ENCODE results near the gene RAB4A. TPM values are rescaled to one million over a fixed set of nuclear protein-coding genes. Genes with fewer than 3 reads are reported as not detected.

RAB4A gene
- total RNA-seq, 2 donors from 2014 or later: 12.5 to 69.0 TPM

DNA sequence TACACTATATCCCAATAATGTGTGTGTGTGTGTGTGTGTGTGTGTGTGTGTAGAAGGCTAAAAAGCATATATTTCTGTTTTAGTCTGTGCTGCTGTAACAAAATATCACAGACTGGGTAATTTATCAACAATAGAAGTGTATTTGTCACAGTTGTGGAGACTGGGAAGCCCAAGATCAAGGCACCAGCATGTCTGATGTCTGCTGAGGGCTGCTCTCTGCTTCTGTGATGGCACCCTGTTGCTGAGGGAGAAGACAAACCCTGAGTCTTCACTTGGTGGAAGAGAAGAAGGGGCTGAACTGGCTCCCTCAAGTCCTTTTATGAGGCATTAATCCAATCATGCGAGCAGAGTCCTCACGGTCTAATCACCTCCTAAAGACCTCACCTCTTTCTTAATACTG is 23.0 kb upstream of the RAB4A start:
- Histone ChIP-seq H3K9me3 (no peaks in the 10 kb centered on the region), H3K27ac (no peak overlapping the region), H3K4me3 (no peak overlapping the region), H3K4me1 (no peaks in the 10 kb centered on the region), H3K36me3 (replicated peaks in 1 of 2; ENCODE audit: insufficient read depth in 1 of 2, low read depth in 2 of 2) (no peaks in the 10 kb centered on the region), H3K27me3 (no peaks in the 10 kb centered on the region)
- DNase-seq: no peak
- TF ChIP-seq POLR2A (IDR thresholded peaks at IDR 0.05): no peak
- TF ChIP-seq, protein P1, sequence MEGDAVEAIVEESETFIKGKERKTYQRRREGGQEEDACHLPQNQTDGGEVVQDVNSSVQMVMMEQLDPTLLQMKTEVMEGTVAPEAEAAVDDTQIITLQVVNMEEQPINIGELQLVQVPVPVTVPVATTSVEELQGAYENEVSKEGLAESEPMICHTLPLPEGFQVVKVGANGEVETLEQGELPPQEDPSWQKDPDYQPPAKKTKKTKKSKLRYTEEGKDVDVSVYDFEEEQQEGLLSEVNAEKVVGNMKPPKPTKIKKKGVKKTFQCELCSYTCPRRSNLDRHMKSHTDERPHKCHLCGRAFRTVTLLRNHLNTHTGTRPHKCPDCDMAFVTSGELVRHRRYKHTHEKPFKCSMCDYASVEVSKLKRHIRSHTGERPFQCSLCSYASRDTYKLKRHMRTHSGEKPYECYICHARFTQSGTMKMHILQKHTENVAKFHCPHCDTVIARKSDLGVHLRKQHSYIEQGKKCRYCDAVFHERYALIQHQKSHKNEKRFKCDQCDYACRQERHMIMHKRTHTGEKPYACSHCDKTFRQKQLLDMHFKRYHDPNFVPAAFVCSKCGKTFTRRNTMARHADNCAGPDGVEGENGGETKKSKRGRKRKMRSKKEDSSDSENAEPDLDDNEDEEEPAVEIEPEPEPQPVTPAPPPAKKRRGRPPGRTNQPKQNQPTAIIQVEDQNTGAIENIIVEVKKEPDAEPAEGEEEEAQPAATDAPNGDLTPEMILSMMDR (IDR thresholded peaks at IDR 0.05): no peak
- ATAC-seq: no peak
- intact Hi-C loops (cut with DNase I): no loop called here
- 85 to 98% methylated on average over 2 of the region's 2 CpGs for WGBS, 2 donors

DNA sequence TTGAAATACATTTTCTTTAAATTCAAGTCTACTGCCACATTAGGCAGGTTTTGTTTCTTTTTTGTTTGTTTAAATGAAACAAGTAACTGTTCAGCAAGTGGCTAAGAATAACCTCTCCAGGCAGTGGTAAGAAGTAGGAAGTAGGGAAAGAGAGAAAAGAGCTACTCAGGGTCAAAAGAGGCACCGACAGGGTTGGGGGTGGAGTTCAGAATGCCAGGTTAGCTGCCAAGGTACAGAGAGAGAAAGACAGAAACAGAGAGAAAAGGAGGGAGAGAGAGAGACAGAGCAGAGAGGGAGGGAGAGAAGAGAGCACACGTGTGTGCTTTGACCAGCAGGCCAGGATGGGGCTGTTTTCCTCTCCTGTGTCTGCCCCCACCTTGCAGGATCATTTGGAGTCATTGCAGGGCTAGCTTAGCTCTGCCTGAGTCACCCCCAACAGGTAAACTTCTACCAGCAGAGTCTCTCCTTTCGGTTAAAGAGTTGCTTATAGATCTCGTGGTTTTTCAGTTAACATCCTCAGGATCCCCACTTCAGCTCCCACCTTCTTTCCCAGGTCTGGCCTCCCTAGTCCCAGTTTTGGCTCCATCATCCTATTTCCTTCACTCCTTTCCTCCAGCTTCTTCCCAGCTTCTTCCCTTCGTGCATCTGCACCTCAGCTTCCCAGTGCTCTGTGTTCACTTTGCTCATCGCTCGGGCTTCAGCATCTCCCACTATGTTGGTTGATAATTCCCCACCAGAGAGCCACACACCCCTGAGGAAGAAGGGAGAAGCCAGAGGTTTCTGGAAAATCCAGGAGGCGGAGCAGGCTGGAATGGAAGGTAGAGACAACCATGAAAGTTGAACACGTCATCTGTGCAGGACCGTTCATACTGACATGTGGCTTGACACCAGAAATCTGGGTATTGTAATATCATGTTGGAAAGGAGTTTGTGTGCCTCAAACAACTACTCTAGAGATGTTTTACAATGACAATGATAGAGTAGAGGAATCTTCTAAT is 21.8 kb upstream of the RAB4A start:
- no peak for DNase-seq
- ATAC-seq: no peak
- Histone ChIP-seq H3K9me3 (no peaks in the 10 kb centered on the region), H3K36me3 (replicated peaks in 1 of 2; ENCODE audit: insufficient read depth in 1 of 2, low read depth in 2 of 2) (no peaks in the 10 kb centered on the region), H3K27me3 (no peaks in the 10 kb centered on the region), H3K27ac (no peak overlapping the region), H3K4me3 (no peak overlapping the region), H3K4me1 (no peaks in the 10 kb centered on the region)
- 52 to 61% methylated on average over 10 of the region's 10 CpGs for WGBS, 2 donors
- no peak for TF ChIP-seq POLR2A (IDR thresholded peaks at IDR 0.05)
- TF ChIP-seq, protein P1 (IDR thresholded peaks at IDR 0.05): no peak
- intact Hi-C loops (cut with DNase I): no loop called here

DNA sequence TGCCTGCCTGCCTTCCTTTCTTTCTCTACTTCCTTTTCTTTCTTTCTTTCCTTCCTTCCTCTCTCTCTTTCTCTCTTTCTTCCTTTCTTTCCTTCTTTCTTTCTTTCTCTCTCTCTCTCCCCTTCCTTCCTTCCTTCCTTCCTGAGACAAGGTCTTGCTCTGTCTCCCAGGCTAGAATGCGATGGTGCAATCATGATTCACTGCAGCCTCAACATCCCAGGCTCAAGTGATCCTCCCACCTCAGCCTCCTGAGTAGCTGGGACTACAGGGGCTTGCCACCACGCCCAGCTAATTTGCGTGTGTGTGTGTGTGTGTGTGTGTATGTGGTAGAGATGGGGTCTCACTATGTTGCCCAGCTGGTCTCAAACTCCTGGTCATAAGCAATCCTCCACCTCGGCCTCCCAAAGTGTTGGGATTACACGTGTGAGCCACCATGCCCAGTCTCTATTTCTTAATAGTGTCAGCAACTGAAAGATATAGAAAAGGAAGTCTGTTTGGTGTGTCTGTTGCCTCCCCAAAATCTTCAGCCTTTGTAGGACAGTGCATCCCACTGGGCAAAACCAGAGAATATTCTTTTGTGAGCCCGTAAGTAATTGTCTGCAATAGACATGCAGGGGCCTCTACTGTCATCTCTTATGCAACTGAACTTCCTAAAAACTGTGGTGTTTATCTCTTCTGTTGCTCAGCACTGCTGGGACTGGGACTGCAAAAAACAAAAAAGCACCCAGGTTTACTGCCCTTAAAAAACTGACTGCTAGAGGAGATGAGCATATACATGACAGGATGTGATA is 20.9 kb upstream of the RAB4A start:
- no peaks in the 10 kb centered on the region for H3K9me3 ChIP-seq
- no peak overlapping the region for H3K27ac ChIP-seq
- H3K4me3 ChIP-seq: no peak overlapping the region
- intact Hi-C loops (cut with DNase I): loop anchor here (10.0 kb wide), 2 partner anchors 225 to 265 kb away; no protein-coding TSS in a partner anchor
- no peak for TF ChIP-seq POLR2A (IDR thresholded peaks at IDR 0.05)
- TF ChIP-seq, protein P1 (IDR thresholded peaks at IDR 0.05): no peak
- DNase-seq (no peak), ATAC-seq (no peak)
- no peaks in the 10 kb centered on the region for H3K36me3 ChIP-seq (replicated peaks in 1 of 2; ENCODE audit: insufficient read depth in 1 of 2, low read depth in 2 of 2)
- H3K4me1 ChIP-seq: no peaks in the 10 kb centered on the region
- no peaks in the 10 kb centered on the region for H3K27me3 ChIP-seq
- 71 to 72% methylated on average over 6 of the region's 6 CpGs for WGBS, 2 donors

DNA sequence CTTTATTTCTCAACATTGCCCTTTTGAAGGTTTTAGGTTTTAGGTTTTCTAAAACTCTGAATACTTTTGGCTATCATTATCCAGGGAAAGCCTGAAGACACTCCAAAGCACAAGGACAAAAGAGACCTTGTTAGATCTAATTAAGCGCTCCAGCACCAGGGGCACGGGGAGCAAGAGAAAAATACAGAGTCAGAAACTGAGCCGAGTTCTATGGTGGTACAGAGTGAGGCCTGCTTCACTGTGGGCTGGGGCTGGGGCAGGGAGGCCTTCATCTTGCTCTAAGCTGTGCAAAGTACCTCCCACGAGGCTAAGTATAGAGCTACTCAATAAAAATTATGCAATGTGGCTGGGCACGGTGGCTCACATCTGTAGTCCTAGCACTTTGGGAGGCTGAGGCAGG is 19.7 kb upstream of the RAB4A start:
- H3K27me3 ChIP-seq: no peaks in the 10 kb centered on the region

More for the DNA sequence above, 19.7 kb upstream of the RAB4A start:
- DNase-seq (no peak), ATAC-seq (no peak)
- no peaks in the 10 kb centered on the region for H3K4me1 ChIP-seq
- intact Hi-C loops (cut with DNase I): loop anchor here (10.0 kb wide), 2 partner anchors 224 to 264 kb away; no protein-coding TSS in a partner anchor
- H3K4me3 ChIP-seq: no peak overlapping the region
- 63 to 82% methylated on average over 5 of the region's 5 CpGs for WGBS, 2 donors
- no peaks in the 10 kb centered on the region for H3K9me3 ChIP-seq
- no peak overlapping the region for H3K27ac ChIP-seq
- no peaks in the 10 kb centered on the region for H3K36me3 ChIP-seq (replicated peaks in 1 of 2; ENCODE audit: insufficient read depth in 1 of 2, low read depth in 2 of 2)
- TF ChIP-seq POLR2A (IDR thresholded peaks at IDR 0.05): no peak
- TF ChIP-seq, protein P1 (IDR thresholded peaks at IDR 0.05): no peak

All from body of pancreas (tissue), 4 donors.